Transverse colon (tissue), 3 donors: Measurements from ENCODE around the gene ZNF546.

Source experiments
- EP300 ChIP-seq: sonication (generic); formaldehyde crosslinking; IDR thresholded peaks from one replicate; pipeline ENCODE4 v1.6.1; 2017; ENCODE audit warnings: antibody characterized with exemption, low read depth
- POLR2A ChIP-seq: fragments of 450-650 bp; IDR thresholded peaks from one replicate; pipeline ENCODE4 v1.6.1; 2016; ENCODE audit warnings: antibody characterized with exemption, mild to moderate bottlenecking, moderate library complexity
- TF ChIP-seq, protein P1 (sequence below), 5 experiments: fragments of 200-600 bp in 3 of 5; fragments of 450-650 bp in 2 of 5; sonication (generic) in 3 of 5; IDR thresholded peaks; 1 replicate in 2 of 5; 2 replicates in 3 of 5; pipeline ENCODE4 v1.5.1; 2016 to 2017; ENCODE audit warnings: antibody characterized with exemption in 5 of 5, inconsistent platforms in 3 of 5, mild to moderate bottlenecking in 2 of 5, moderate library complexity in 1 of 5

DNA sequence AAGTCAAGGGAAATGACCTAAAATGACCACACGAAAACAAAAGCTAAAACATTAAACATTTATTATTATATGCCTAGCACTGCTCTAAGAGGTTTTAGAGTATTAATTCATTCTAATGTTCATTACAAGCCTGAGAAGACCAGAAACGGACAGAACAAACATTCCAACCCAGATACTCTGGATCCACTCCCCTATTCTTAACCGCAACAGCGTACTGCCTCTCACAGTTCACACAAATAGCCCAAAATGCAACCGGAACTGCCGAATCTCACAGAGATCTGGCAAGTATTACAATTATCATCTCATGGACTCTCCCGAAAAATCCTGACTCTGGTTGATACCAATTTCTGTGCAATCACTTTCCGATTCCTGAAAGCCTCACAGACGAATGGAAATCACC lies 57.8 kb downstream of the ZNF546 start:
- TF ChIP-seq, protein P1, sequence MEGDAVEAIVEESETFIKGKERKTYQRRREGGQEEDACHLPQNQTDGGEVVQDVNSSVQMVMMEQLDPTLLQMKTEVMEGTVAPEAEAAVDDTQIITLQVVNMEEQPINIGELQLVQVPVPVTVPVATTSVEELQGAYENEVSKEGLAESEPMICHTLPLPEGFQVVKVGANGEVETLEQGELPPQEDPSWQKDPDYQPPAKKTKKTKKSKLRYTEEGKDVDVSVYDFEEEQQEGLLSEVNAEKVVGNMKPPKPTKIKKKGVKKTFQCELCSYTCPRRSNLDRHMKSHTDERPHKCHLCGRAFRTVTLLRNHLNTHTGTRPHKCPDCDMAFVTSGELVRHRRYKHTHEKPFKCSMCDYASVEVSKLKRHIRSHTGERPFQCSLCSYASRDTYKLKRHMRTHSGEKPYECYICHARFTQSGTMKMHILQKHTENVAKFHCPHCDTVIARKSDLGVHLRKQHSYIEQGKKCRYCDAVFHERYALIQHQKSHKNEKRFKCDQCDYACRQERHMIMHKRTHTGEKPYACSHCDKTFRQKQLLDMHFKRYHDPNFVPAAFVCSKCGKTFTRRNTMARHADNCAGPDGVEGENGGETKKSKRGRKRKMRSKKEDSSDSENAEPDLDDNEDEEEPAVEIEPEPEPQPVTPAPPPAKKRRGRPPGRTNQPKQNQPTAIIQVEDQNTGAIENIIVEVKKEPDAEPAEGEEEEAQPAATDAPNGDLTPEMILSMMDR (IDR thresholded peaks at IDR 0.05) = no peak
- TF ChIP-seq EP300 (no peak), POLR2A (no peak)
